Measurements from ENCODE around the gene HBM. TPM values are rescaled to one million over a fixed set of nuclear protein-coding genes. Genes with fewer than 3 reads are reported as not detected.

HBM gene
- total RNA-seq, 1 donor = not detected

DNA sequence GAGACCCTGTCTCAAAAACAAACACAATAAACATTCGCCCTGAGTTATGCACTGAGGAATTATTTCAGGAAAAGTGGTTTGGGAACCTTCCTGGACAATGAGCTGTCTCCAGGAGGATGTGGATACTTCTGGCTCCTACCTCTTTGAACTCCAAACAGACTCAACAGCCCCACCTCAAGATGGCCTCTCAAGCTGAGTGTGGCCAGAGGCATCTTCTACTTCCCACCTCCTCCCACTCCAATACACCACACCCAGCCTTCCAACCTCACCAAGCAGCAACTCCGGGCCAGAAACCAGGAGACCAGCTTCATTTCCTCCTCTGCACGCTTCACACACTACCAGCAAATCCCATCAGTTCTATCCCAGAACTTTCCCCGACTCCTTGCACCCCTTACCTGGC is 26.1 kb downstream of the HBM start:
- no peak overlapping the region for H2AFZ ChIP-seq (ENCODE audit: low read length)
- H3K27me3 ChIP-seq (ENCODE audit: insufficient read depth, low read length) = no peaks in the 10 kb centered on the region
- peaks cover 85% of the 10 kb centered on the region for H3K36me3 ChIP-seq (ENCODE audit: insufficient read depth, low read length)
- TF ChIP-seq, protein P1, sequence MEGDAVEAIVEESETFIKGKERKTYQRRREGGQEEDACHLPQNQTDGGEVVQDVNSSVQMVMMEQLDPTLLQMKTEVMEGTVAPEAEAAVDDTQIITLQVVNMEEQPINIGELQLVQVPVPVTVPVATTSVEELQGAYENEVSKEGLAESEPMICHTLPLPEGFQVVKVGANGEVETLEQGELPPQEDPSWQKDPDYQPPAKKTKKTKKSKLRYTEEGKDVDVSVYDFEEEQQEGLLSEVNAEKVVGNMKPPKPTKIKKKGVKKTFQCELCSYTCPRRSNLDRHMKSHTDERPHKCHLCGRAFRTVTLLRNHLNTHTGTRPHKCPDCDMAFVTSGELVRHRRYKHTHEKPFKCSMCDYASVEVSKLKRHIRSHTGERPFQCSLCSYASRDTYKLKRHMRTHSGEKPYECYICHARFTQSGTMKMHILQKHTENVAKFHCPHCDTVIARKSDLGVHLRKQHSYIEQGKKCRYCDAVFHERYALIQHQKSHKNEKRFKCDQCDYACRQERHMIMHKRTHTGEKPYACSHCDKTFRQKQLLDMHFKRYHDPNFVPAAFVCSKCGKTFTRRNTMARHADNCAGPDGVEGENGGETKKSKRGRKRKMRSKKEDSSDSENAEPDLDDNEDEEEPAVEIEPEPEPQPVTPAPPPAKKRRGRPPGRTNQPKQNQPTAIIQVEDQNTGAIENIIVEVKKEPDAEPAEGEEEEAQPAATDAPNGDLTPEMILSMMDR (IDR thresholded peaks at IDR 0.05; ENCODE audit: extremely low read depth, low read depth, low read length) = no peak
- H3K79me2 ChIP-seq (ENCODE audit: insufficient read depth, low read length) = peaks cover 4% of the 10 kb centered on the region
- no peak for DNase-seq (ENCODE audit: insufficient read length, low spot score, missing footprints)
- peaks cover 4% of the 10 kb centered on the region for H3K4me1 ChIP-seq (ENCODE audit: insufficient read depth, low read length)
- H3K27ac ChIP-seq (ENCODE audit: low read depth, low read length) = no peak overlapping the region
- no peaks in the 10 kb centered on the region for H3K9me3 ChIP-seq (ENCODE audit: low read depth, low read length)
- H4K20me1 ChIP-seq (ENCODE audit: insufficient read depth, low read length) = peaks cover 27% of the 10 kb centered on the region
- H3K4me3 ChIP-seq (ENCODE audit: insufficient read depth, low read length) = no peak overlapping the region
- H3K4me2 ChIP-seq (ENCODE audit: insufficient read depth, low read length) = no peak overlapping the region

DNA sequence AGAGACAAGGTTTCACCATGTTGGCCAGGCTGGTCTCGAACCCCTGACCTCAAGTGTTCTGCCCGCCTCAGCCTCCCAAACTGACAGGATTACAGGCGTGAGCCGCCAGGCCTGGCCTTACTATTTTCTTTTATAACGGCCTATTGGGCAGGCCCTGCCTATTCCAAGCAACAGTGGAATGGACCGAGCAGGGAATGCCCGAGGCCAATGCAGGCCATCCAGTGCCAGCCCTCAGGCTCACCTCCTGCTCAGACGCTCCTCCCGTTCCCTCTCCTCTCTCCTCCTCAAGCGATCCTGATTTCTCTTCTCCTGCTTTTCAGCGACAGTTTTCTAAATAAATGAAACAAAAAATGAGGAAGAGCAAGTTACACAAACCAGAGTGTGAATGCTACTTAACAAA is 26.9 kb downstream of the HBM start:
- no peaks in the 10 kb centered on the region for H3K9me3 ChIP-seq (ENCODE audit: low read depth, low read length)
- H2AFZ ChIP-seq (ENCODE audit: low read length) = no peak overlapping the region
- no peak overlapping the region for H3K27ac ChIP-seq (ENCODE audit: low read depth, low read length)
- no peaks in the 10 kb centered on the region for H3K27me3 ChIP-seq (ENCODE audit: insufficient read depth, low read length)
- TF ChIP-seq, protein P1 (IDR thresholded peaks at IDR 0.05; ENCODE audit: extremely low read depth, low read depth, low read length) = no peak
- peaks cover 29% of the 10 kb centered on the region for H4K20me1 ChIP-seq (ENCODE audit: insufficient read depth, low read length)
- H3K4me2 ChIP-seq (ENCODE audit: insufficient read depth, low read length) = no peak overlapping the region
- H3K36me3 ChIP-seq (ENCODE audit: insufficient read depth, low read length) = peaks cover 86% of the 10 kb centered on the region
- peaks cover 7% of the 10 kb centered on the region for H3K79me2 ChIP-seq (ENCODE audit: insufficient read depth, low read length)
- peak; percentile 73 for DNase-seq (ENCODE audit: insufficient read length, low spot score, missing footprints)
- H3K4me1 ChIP-seq (ENCODE audit: insufficient read depth, low read length) = peaks cover 4% of the 10 kb centered on the region
- H3K4me3 ChIP-seq (ENCODE audit: insufficient read depth, low read length) = no peak overlapping the region

DNA sequence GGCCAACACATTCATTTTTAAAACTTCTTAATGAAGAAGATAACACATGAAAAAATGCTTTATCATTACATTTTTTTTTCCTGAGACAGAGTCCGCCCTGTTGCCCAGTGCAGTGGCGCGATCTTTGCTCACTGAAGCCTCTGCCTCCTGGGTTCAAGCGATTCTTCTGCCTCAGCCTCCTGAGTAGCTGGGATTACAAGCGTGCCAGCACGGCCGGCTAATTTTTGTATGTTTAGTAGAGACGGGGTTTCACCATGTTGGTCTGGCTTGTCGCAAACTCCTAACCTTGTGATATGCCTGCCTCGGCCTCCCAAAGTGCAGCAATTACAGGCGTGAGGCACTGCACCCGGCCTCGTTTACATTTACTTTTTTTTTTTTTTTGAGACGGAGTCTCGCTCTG is 27.7 kb downstream of the HBM start:
- TF ChIP-seq, protein P1 (IDR thresholded peaks at IDR 0.05; ENCODE audit: extremely low read depth, low read depth, low read length) = no peak
- H2AFZ ChIP-seq (ENCODE audit: low read length) = no peak overlapping the region

DNA sequence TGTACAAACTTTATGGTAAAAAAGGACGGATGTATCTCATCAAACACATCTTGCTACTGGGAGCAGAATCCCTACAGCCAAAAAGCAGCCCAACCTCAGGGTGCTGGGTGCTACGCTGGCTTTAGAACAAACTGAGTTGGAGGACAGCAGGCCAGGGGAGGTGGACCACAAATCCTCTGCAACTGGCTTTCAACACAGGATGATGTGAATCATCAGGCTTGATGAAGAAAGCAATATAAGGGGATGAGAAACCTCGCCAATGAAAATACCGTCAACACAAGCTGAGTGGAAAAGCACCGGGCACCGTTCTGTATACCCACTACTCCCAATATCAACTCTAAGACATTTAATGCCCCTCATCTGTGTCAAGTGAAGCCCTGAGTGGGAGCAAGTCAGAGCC is 28.7 kb downstream of the HBM start:
- no peaks in the 10 kb centered on the region for H3K9me3 ChIP-seq (ENCODE audit: low read depth, low read length)
- peak; percentile 86 for DNase-seq (ENCODE audit: insufficient read length, low spot score, missing footprints)
- H3K79me2 ChIP-seq (ENCODE audit: insufficient read depth, low read length) = peaks cover 7% of the 10 kb centered on the region
- TF ChIP-seq, protein P1 (IDR thresholded peaks at IDR 0.05; ENCODE audit: extremely low read depth, low read depth, low read length) = no peak
- H2AFZ ChIP-seq (ENCODE audit: low read length) = no peak overlapping the region
- no peak overlapping the region for H3K4me3 ChIP-seq (ENCODE audit: insufficient read depth, low read length)
- peaks cover 4% of the 10 kb centered on the region for H3K4me1 ChIP-seq (ENCODE audit: insufficient read depth, low read length)
- no peak overlapping the region for H3K27ac ChIP-seq (ENCODE audit: low read depth, low read length)
- H3K27me3 ChIP-seq (ENCODE audit: insufficient read depth, low read length) = no peaks in the 10 kb centered on the region
- no peak overlapping the region for H3K4me2 ChIP-seq (ENCODE audit: insufficient read depth, low read length)
- H3K36me3 ChIP-seq (ENCODE audit: insufficient read depth, low read length) = peaks cover 81% of the 10 kb centered on the region
- H4K20me1 ChIP-seq (ENCODE audit: insufficient read depth, low read length) = peaks cover 22% of the 10 kb centered on the region

More for the DNA sequence above, 27.7 kb downstream of the HBM start:
- no peak for DNase-seq (ENCODE audit: insufficient read length, low spot score, missing footprints)
- H3K27ac ChIP-seq (ENCODE audit: low read depth, low read length) = no peak overlapping the region
- peaks cover 83% of the 10 kb centered on the region for H3K36me3 ChIP-seq (ENCODE audit: insufficient read depth, low read length)
- no peaks in the 10 kb centered on the region for H3K9me3 ChIP-seq (ENCODE audit: low read depth, low read length)
- H3K4me2 ChIP-seq (ENCODE audit: insufficient read depth, low read length) = no peak overlapping the region
- H3K79me2 ChIP-seq (ENCODE audit: insufficient read depth, low read length) = peaks cover 7% of the 10 kb centered on the region
- H4K20me1 ChIP-seq (ENCODE audit: insufficient read depth, low read length) = peaks cover 30% of the 10 kb centered on the region
- no peak overlapping the region for H3K4me3 ChIP-seq (ENCODE audit: insufficient read depth, low read length)
- peaks cover 4% of the 10 kb centered on the region for H3K4me1 ChIP-seq (ENCODE audit: insufficient read depth, low read length)
- H3K27me3 ChIP-seq (ENCODE audit: insufficient read depth, low read length) = no peaks in the 10 kb centered on the region
